HG03571 (cell line): ENCODE measurements around the gene ZNF331.
"Not testable (repeated sequence)": the region's sequence is repeated elsewhere in the genome, so short reads cannot be mapped to it uniquely, and the experiment has no call there.

Source experiments
- ATAC-seq: cut with Tn5 transposase; IDR thresholded peaks from one replicate; pipeline ENCODE4 v1.9.1; 2021; ENCODE audit not compliant: unreplicated experiment

Gene ZNF331

DNA sequence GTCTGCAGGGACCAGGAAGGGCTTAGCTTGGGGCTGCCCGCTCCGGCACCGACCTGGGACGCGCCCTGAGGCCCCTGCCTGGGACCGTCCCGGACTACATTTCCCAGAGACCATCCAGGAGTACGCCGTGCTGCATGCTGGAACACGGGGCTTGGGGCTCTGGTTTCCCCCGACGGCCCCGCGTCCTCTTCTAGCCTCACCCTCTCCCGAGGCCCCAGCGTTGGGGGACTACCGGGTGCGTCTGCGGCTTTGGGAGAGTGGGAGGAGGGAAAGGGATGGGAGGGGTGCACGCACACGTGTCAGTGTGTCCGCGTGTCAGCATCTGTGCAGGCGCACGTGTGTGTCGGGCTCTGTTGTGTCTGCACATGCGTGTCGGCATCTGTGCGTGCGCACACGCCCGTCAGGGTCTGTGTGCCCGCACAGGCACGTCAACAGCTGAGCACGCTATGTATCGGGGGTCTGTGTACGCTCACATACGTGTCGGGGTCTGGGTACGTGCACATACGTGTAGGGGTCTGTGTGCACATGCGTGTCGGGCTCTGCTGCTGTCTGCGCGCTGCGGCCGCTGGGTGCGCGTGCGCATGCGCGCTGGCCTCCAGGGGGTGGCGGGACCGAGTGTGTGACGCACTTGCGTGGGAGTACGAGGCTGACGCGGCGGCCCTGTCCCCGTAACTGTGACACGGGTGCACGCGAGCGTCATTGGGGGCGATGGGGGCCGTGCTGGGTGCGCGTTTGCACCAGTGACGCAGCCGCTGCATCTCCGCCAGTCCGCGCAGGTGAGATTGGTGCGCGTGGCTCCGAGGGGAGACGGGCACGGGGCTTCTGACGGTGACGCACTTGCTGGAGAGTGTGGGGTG lies at the start of gene ZNF331:
ZNF331 (plus strand) TSS at position 625 of the 857 bp plus-strand sequence. CDS start 31,232 bp downstream, outside the sequence.
- ATAC-seq, result peak; percentile 62

GRCh38 chr19:53492153-53492552 lies 45.8 kb upstream of the ZNF331 start:
- ATAC-seq, result no peak

DNA sequence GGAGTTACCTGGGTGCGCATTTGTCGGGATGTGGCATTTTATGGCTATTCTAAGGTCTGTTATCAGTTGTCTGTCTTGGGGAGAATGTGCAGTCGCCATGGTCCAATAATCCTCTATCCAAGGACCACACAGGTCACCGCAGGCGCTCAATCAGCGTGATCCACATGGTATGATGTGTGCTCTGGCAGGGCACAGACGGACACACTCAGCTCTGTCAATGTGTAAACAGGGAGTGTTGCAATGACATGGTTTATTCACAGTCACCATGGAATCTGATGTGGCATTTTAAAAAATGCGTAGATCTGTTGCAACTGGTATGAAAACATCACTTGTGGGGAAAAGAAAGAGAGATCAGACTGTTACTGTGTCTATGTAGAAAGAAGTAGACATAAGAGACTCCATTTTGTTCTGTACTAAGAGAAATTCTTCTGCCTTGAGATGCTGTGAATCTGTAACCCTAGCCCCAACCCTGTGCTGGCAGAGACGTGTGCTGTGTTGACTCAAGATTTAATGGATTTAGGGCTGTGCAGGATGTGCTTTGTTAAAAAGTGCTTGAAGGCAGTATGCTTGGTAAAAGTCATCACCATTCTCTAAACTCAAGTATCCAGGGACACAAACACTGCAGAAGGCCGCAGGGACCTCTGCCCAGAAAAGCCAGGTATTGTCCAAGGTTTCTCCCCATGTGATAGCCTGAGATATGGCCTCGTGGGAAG lies 40.5 kb upstream of the ZNF331 start:
- ATAC-seq, result not testable (repeated sequence)

DNA sequence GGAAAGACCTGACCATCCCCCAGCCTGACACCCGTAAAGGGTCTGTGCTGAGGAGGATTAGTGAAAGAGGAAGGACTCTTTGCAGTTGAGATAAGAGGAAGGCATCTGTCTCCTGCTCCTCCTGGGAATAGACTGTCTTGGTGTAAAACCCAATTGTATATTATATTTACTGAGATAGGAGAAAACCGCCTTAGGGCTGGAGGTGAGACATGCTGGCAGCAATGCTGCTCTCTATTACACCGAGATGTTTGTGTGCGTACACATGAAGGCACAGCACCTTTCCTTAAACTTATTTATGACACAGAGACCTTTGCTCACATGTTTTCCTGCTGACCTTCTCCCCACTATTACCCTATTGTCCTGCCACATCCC lies 39.9 kb upstream of the ZNF331 start:
- ATAC-seq, result not testable (repeated sequence)

GRCh38 chr19:53503151-53503550 lies 34.8 kb upstream of the ZNF331 start:
- ATAC-seq, result not testable (repeated sequence)

- ATAC-seq, result not testable (repeated sequence)
Observed at GRCh38 chr19:53503671-53504364, 34.1 kb upstream of the ZNF331 start.

- ATAC-seq, result not testable (repeated sequence)
Observed at GRCh38 chr19:53504365-53504703, 33.6 kb upstream of the ZNF331 start.

DNA sequence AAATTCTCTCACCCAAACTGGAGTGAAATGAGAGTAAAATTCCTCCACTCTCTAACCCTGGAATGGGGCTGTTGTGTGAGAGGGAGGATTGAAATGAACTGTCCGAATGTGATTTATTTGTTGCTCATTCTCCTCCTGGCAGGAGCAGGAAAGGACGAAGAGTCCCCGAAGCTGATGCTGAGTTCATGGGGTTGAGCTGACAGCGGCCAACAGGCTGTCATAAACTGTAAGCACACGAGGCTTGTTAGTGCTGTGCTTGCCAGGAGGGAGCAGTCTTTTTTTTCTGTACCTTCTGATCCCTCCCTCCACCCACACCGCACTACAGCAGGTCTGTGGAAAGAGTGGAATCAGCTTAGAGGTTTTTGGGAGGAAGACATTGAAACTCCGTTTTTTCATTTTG lies 33.1 kb upstream of the ZNF331 start:
- no peak for ATAC-seq

DNA sequence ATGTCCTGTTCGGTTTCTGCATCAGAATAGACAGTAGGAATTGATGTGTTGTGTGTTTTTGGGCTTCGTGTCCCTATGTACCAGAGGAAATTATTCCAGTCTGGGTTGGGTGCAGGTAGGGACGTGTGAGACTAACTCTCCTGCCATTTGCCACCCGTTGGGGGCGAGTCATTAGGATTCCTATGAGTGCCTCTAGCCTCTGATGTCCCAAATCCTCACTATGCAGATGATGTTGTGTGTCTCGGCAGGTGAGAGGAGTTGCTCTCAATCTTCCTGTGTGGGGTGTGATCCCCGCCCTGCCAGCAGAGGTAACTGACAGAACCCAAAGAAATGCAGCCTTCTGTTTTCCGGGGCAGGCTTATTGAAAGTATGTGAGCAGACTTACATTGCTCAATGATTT lies 31.2 kb upstream of the ZNF331 start:
- ATAC-seq, result no peak

DNA sequence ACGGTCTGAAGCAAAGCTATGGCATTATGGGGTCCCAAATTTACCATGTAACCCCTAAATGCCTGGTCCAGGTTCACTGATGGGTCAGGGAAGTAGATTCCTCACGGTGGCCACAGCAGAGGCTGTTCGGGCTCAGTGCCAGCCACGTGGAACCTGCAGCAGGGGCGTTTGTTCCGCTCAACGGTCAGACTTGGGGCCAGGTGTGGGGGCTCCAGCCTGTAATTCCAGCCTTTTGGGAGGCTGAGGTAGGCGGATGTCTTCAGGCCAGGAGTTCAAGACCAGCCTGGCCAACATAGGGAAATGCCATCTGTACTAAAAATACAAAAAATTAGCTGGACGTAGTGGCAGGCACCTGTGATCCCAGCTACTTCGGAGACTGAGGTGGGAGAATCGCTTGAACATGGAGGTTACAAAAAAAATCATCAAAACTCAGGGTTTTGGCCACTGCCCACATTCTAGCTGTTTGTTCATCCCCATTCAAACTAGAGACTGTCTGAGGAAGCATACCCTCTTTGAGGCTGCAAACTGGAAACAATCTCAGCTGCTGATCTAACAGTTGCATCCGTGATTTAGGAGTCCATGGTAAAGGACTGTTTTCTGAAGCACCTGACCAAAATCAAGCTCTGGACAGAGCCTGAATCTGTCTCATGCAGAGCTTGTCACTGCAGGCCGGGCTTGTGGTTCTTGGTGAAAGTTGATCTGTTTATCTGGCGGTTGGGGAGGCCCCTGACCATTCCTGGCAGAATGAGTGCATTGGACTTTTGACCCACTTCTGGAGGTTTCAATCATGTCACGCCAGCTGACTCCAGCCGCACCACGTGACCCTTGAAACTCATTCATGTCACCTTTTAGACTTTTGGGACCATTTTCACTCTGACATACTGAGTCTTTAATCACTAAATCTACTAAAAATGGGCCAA lies 30.2 kb upstream of the ZNF331 start:
- no peak for ATAC-seq

GRCh38 chr19:53509443-53509842 lies 28.5 kb upstream of the ZNF331 start:
- ATAC-seq, result no peak

DNA sequence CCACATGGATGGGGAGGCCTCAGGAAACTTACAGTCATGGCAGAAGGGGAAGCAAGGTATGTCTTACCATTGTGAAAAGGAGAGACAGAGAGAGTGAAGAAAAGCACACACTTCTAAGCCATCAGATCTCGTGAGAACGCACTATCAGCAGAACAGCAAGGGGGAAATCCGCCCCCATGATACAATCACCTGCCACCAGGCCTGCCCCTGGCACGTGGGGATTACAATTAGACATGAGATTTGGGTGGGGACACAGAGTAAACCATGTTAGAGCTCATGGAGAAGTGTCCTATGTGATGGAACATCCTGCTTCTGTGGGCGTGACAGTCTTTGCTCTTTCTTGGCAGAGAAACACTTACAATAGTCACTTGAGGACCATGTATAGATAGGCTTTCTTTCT lies 28.1 kb upstream of the ZNF331 start:
- ATAC-seq, result no peak

DNA sequence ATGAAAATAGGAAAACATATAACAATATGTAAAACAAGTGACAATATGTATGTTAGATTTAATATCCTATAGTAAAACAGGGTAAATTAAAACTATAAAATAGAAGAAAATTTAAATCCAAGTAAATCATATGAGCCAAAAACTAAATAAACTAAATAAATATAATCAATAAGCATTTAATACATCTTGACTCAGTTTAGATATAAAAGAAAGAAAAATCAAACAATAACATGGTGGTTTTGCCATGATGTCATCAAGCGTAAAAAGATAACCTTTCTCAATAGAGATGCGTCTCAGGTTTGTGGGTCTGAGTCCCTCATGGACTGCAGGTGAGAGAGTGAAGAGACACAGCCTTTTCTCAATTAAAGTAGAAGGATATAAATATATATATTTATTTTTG lies 26.6 kb upstream of the ZNF331 start:
- no peak for ATAC-seq

DNA sequence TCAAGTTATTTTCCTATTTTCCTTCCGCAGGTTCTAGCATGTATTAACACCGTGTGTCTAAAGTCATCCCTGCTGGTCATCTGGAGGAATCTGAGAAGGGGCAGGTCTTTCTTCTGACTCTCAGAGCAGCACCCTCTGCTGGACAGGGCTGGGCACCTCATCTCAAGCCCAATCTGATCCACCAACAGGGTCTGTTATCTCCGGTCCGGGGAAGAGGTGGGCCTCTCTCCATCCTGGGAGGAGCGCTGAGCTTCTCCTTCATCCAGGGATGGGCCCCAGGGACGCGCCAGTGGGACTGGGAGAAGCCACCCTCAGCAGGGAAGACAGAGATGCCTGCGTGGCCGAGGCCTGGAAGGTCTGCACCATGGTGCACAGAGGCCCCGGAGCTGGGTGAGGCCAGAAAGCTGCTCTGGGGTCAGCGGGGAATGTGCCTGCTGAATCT lies 26.0 kb upstream of the ZNF331 start:
- ATAC-seq, result no peak

GRCh38 chr19:53515047-53515446 lies 22.9 kb upstream of the ZNF331 start:
- not testable (repeated sequence) for ATAC-seq

GRCh38 chr19:53517114-53517741 lies 20.7 kb upstream of the ZNF331 start:
- no peak for ATAC-seq

- no peak for ATAC-seq
Observed at GRCh38 chr19:53518121-53518520, 19.8 kb upstream of the ZNF331 start.

DNA sequence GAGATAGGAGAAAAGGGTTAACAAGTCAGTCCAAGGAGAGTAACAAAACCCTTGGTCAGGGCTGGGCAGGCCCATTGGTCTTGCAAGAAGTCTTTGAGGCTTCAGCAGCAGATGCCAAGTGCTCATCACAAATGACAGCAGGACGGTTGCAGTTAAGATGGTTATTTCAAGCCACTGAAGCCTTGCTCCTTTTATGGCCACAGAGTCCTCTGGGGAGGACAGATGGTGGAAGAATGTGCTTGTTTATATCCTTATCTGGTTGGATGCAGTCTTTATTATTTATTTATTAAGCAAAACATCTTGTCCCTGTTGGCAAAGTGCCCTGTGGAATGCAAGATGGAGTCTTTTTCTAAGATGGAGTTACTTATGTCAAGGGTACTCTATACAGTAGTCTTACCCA lies 19.2 kb upstream of the ZNF331 start:
- ATAC-seq, result no peak

- ATAC-seq, result no peak
Observed at GRCh38 chr19:53519446-53519845, 18.5 kb upstream of the ZNF331 start.

DNA sequence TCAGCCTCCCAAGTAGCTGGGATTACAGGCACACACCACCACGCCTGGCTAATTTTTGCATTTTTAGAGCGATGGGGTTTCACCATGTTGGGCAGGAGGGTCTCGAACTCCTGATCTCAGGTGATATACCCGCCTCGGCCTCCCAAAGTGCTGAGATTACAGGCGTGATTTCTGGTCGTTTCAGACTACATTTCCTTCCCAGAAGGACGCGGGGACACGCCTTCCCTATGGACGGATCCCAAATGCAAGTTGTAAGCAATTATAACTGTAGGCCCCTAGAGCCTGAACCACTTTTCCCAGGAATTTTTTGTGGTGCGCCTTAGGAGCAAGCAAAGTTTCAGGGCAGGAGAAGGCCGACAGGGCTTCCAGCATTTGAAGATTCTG lies 17.8 kb upstream of the ZNF331 start:
- no peak for ATAC-seq
